B cell (primary cell): ENCODE data around the gene UTS2.

Source experiments
- CTCF ChIP-seq: fragments of 200-600 bp; IDR thresholded peaks from one replicate; pipeline ENCODE4 v1.8.0; 2022; ENCODE audit warnings: antibody characterized with exemption, mild to moderate bottlenecking
- EZH2 ChIP-seq: IDR thresholded peaks from 2 replicates; pipeline ENCODE4 v1.6.1; 2012; ENCODE audit warnings: borderline replicate concordance, low read depth, mild to moderate bottlenecking, moderate library complexity, low read length; ENCODE audit not compliant: insufficient read depth, poor library complexity, severe bottlenecking

- TF ChIP-seq CTCF = no peak
- TF ChIP-seq EZH2 = no peak
Measured at GRCh38 chr1:7873801-7874795, 21.2 kb upstream of the UTS2 start.
